Measurements from ENCODE around the gene OPCML. TPM values are rescaled to one million over a fixed set of nuclear protein-coding genes. Genes with fewer than 3 reads are reported as not detected.

Gene OPCML
- total RNA-seq, 1 experiment from 2014 or later, result 0.94 TPM

GRCh38 chr11:132779497-132779896 lies 752.8 kb downstream of the OPCML start:
- no peaks in the 10 kb centered on the region for H4K20me1 ChIP-seq (ENCODE audit: control insufficient read depth, insufficient read depth, insufficient read length)
- H3K23me2 ChIP-seq (ENCODE audit: insufficient read length, low read depth, low read length, poor library complexity, severe bottlenecking), result no peaks in the 10 kb centered on the region
- H2AK5ac ChIP-seq (ENCODE audit: insufficient read length, low read length), result no peak overlapping the region
- TF ChIP-seq, protein P1, sequence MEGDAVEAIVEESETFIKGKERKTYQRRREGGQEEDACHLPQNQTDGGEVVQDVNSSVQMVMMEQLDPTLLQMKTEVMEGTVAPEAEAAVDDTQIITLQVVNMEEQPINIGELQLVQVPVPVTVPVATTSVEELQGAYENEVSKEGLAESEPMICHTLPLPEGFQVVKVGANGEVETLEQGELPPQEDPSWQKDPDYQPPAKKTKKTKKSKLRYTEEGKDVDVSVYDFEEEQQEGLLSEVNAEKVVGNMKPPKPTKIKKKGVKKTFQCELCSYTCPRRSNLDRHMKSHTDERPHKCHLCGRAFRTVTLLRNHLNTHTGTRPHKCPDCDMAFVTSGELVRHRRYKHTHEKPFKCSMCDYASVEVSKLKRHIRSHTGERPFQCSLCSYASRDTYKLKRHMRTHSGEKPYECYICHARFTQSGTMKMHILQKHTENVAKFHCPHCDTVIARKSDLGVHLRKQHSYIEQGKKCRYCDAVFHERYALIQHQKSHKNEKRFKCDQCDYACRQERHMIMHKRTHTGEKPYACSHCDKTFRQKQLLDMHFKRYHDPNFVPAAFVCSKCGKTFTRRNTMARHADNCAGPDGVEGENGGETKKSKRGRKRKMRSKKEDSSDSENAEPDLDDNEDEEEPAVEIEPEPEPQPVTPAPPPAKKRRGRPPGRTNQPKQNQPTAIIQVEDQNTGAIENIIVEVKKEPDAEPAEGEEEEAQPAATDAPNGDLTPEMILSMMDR (conservative IDR thresholded peaks at IDR 0.05), result no peak
- no peaks in the 10 kb centered on the region for H3K79me1 ChIP-seq (ENCODE audit: insufficient read depth, low read depth, low read length, poor library complexity, severe bottlenecking)
- no peak overlapping the region for H4K91ac ChIP-seq (ENCODE audit: insufficient read length, low read depth, low read length)
- no peak overlapping the region for H3K27ac ChIP-seq (ENCODE audit: insufficient read length, low read depth, low read length)
- no peak overlapping the region for H3K14ac ChIP-seq (ENCODE audit: insufficient read depth, low read length)
- no peak overlapping the region for H2BK15ac ChIP-seq (ENCODE audit: low read depth, low read length)
- no peak overlapping the region for H3K4ac ChIP-seq (ENCODE audit: low read depth, low read length)
- peaks cover 21 to 43% of the 10 kb centered on the region in 2 experiments for H3K4me1 Mint-ChIP-seq
- no peak overlapping the region for H2BK20ac ChIP-seq (ENCODE audit: low read depth, low read length, poor library complexity, severe bottlenecking)
- no peak for DNase-seq
- no peak overlapping the region for H3K4me2 ChIP-seq (ENCODE audit: insufficient read depth, insufficient read length, low read length)
- peaks cover 3% of the 10 kb centered on the region; the same call in 1 of the 2 replicates for H3K4me1 ChIP-seq (ENCODE audit: insufficient read depth, low read length)
- no peak overlapping the region for H3K9ac ChIP-seq (ENCODE audit: extremely low read depth, insufficient read length, low read length)
- no peak overlapping the region for H4K5ac ChIP-seq (ENCODE audit: insufficient read length, low read depth, low read length)
- H3K18ac ChIP-seq (ENCODE audit: insufficient read length, low read depth, low read length), result no peak overlapping the region
- H4K8ac ChIP-seq (replicated peaks; ENCODE audit: insufficient read length, low read depth, low read length), result no peak overlapping the region
- H3T11ph ChIP-seq (ENCODE audit: low read length), result no peak overlapping the region
- no peaks in the 10 kb centered on the region; a peak in 1 of 5 replicates for H3K9me3 Mint-ChIP-seq
- no peaks in the 10 kb centered on the region for H3K27me3 ChIP-seq (ENCODE audit: insufficient read depth, low read length)
- no peak overlapping the region for H2BK5ac ChIP-seq (ENCODE audit: insufficient read length, low read length)
- no peak overlapping the region for H2BK12ac ChIP-seq (ENCODE audit: insufficient read length, low read depth, low read length)
- H3K27ac Mint-ChIP-seq, result peak overlapping the region in 1 of 3 experiments; percentile 50; a peak in 1 of 7 replicates
- no peak overlapping the region for H2BK120ac ChIP-seq (ENCODE audit: low read depth, low read length, poor library complexity, severe bottlenecking)
- H3K27me3 Mint-ChIP-seq (ENCODE audit: low read depth), result no peaks in the 10 kb centered on the region; the same call in 1 of the 2 replicates
- H3K79me2 ChIP-seq (ENCODE audit: insufficient read depth, low read length), result no peaks in the 10 kb centered on the region
- no peak overlapping the region for H3K56ac ChIP-seq (ENCODE audit: insufficient read length, low read depth, low read length)
- no CpG with 5 or more reads among the region's 3 CpGs for WGBS (ENCODE audit: extremely low coverage, insufficient read length, low lambda C conversion rate)
- no peaks in the 10 kb centered on the region; a peak in 2 of 7 replicates for H3K36me3 Mint-ChIP-seq (ENCODE audit: insufficient read depth in 1 of 3, low read depth in 3 of 3)
- H3K4me3 Mint-ChIP-seq, result no peak overlapping the region
- H3K23ac ChIP-seq (ENCODE audit: insufficient read length, low read depth, low read length), result no peak overlapping the region
- H2AFZ ChIP-seq (ENCODE audit: low read length), result no peak overlapping the region
- no peaks in the 10 kb centered on the region for H3K9me3 ChIP-seq (ENCODE audit: control insufficient read depth, low read depth, low read length)

Data from H9 (cell line).